K562 (cell line): ENCODE measurements around the gene KSR2. TPM values are rescaled to one million over a fixed set of nuclear protein-coding genes. Genes with fewer than 3 reads are reported as not detected.

Experiments used
- ATAC-seq: fragments of 200-7000 bp; cut with Tn5 transposase; 3 replicates; pipeline ENCODE4 v1.9.1; 2020; ENCODE audit warnings: moderate library complexity
- BruUV-seq: library from RNA; stranded (reverse); fragments of 400-500 nt; replicated peaks from 2 replicates; lab custom pipeline; 2021; lab: Mats Ljungman, UMichigan
- CTCF ChIA-PET: fragments of 300-600 bp; formaldehyde crosslinking; extraction: SDS; loops from one replicate; lab custom pipeline; 2021; ENCODE audit warnings: low intra/inter-chr PET ratio; lab: Yijun Ruan, JAX
- POLR2A ChIA-PET: fragments of 300-600, 350-650 bp; sonication (Branson Sonifier 250); formaldehyde crosslinking; extraction: SDS; loops from one replicate; lab custom pipeline; 2021; ENCODE audit warnings: antibody characterized with exemption, inconsistent platforms; lab: Yijun Ruan, JAX
- DNase-seq, 4 experiments: peaks; one replicate each; pipeline versions ENCODE4 v3.0.0 to v3.0.0-alpha.2; 2011 to 2018; ENCODE audit warnings: low spot score in 3 of 4, mixed read lengths in 3 of 4; ENCODE audit errors: extremely low read depth in 1 of 4
- FAIRE-seq: peaks from 2 replicates; lab custom pipeline; 2011; peaks lifted over from hg19 to GRCh38; lab: Jason Lieb, UNC
- H2AFZ ChIP-seq: 2 replicates; pipeline ENCODE4 v1.6.0; 2011; ENCODE audit warnings: low read depth, low read length, control low read depth, inconsistent platforms
- H3K27ac ChIP-seq: fragments of 200-600 bp; 3 replicates; pipeline ENCODE4 v1.8.0; 2011; ENCODE audit warnings: low read depth, mild to moderate bottlenecking, control low read depth, inconsistent platforms, low read length, moderate library complexity, mixed read lengths; ENCODE audit errors: extremely low read depth
- H3K27me3 ChIP-seq, 2 experiments: fragments of 300-600 bp in 1 of 2; 2 replicates in 1 of 2; 3 replicates in 1 of 2; pipeline versions ENCODE4 v1.6.0 to v1.8.0; 2011; ENCODE audit warnings: inconsistent platforms in 2 of 2, low read length in 2 of 2, mild to moderate bottlenecking in 1 of 2, mixed read lengths in 1 of 2, moderate library complexity in 1 of 2; ENCODE audit not compliant: control insufficient read depth in 2 of 2, insufficient read depth in 2 of 2
- H3K36me3 ChIP-seq: fragments of 300-600 bp; 3 replicates; pipeline ENCODE4 v1.8.0; 2011; ENCODE audit warnings: mild to moderate bottlenecking, low read length, inconsistent platforms; ENCODE audit not compliant: control insufficient read depth, insufficient read depth
- H3K4me1 ChIP-seq, 2 experiments: fragments of 200-600 bp in 1 of 2; replicated peaks in 1 of 2; 2 replicates in 1 of 2; 3 replicates in 1 of 2; pipeline versions ENCODE4 v1.5.1 to v1.8.0; 2011; ENCODE audit warnings: inconsistent platforms in 2 of 2, low read length in 2 of 2, mild to moderate bottlenecking in 1 of 2, mixed read lengths in 1 of 2, moderate library complexity in 1 of 2; ENCODE audit not compliant: control insufficient read depth in 2 of 2, insufficient read depth in 2 of 2
- H3K4me2 ChIP-seq: 2 replicates; pipeline ENCODE4 v1.6.1; 2011; ENCODE audit warnings: low read length, control low read depth, inconsistent platforms, mixed read lengths; ENCODE audit not compliant: insufficient read depth
- H3K4me3 ChIP-seq: fragments of 200-600 bp; sonication (generic), shearing (Covaris generic); 2 replicates; pipeline ENCODE4 v1.5.1; 2016; ENCODE audit warnings: control low read depth, inconsistent platforms
- H3K79me2 ChIP-seq: fragments of 200-600 bp; 3 replicates; pipeline ENCODE4 v1.8.0; 2011; ENCODE audit warnings: low read length, inconsistent platforms; ENCODE audit not compliant: control insufficient read depth, insufficient read depth
- H3K9ac ChIP-seq, 2 experiments: 2 replicates each; pipeline versions ENCODE4 v1.6.0 to v1.6.1; 2011; ENCODE audit warnings: low read depth in 2 of 2, low read length in 2 of 2, control low read depth in 1 of 2, inconsistent platforms in 1 of 2, mild to moderate bottlenecking in 1 of 2, mixed read lengths in 1 of 2; ENCODE audit not compliant: insufficient read depth in 1 of 2
- H3K9me1 ChIP-seq: one replicate; pipeline ENCODE4 v1.6.0; 2011; ENCODE audit warnings: inconsistent platforms, mild to moderate bottlenecking, low read length, moderate library complexity; ENCODE audit not compliant: control insufficient read depth, insufficient read depth
- H3K9me3 ChIP-seq: replicated peaks from 2 replicates; pipeline ENCODE4 v1.5.1; 2011; ENCODE audit warnings: low read depth, low read length, inconsistent platforms; ENCODE audit not compliant: control insufficient read depth, insufficient read depth
- H4K20me1 ChIP-seq: replicated peaks from 2 replicates; pipeline ENCODE4 v1.6.1; 2011; ENCODE audit warnings: low read length, inconsistent platforms, mixed read lengths; ENCODE audit not compliant: control insufficient read depth, insufficient read depth
- ATF7 ChIP-seq: fragments of 450-650 bp; IDR thresholded peaks from 2 replicates; pipeline ENCODE4 v1.7.1; 2014; ENCODE audit warnings: mild to moderate bottlenecking, moderate library complexity
- WGBS: fragments of 100-300 bp; shearing (Covaris generic); methylation state at CpG from one replicate; pipeline ENCODE4 v1.1.6; 2016; ENCODE audit warnings: low coverage, mixed read lengths; ENCODE audit not compliant: insufficient coverage; ENCODE audit errors: missing lambda C conversion rate; 5-methylcytosine and 5-hydroxymethylcytosine counted together
- in situ Hi-C: fragments of 300-500 bp; cut with MboI; formaldehyde crosslinking; loops from 4 replicates; pipeline ENCODE4 v1.15.0; 2018; ENCODE audit warnings: inconsistent platforms, mixed read lengths
- intact Hi-C: fragments of 100-400 bp; cut with micrococcal nuclease; formaldehyde crosslinking; loops from 2 replicates; pipeline ENCODE4 v1.14.2; 2022
- polyA plus RNA-seq, 8 experiments: library from polyadenylated mRNA; depleted of rRNA in 4 of 8; stranded (reverse) in 5 of 8; unstranded in 3 of 8; fragments of >200 nt; fragmentation: Nextera tagmentation in 2 of 8; fragmentation: Illumina TruSeq in 1 of 8; extraction: Ambion mirVana in 2 of 8; extraction: Trizol in 1 of 8; gene quantifications; 2 replicates each; pipeline versions ENCODE4 v1.2.1 to v1.2.3, GENCODE V29; 2011 to 2014; ENCODE audit warnings: inconsistent platforms in 1 of 8, missing spikeins in 1 of 8
- total RNA-seq, 7 experiments: library from RNA; depleted of rRNA in 6 of 7; stranded (reverse); fragments of >200 nt in 6 of 7; fragmentation: Illumina TruSeq in 2 of 7; extraction: Trizol in 2 of 7; gene quantifications; 2 replicates each; pipeline versions ENCODE4 v1.2.1 to v1.2.3, GENCODE V29; 2011 to 2021; ENCODE audit warnings: low replicate concordance in 1 of 7
- TF ChIP-seq, protein P1 (sequence below), 2 experiments: fragments of 450-650 bp in 1 of 2; sonication (generic) in 1 of 2; formaldehyde crosslinking in 1 of 2; IDR thresholded peaks in 1 of 2; conservative IDR thresholded peaks in 1 of 2; 2 replicates each; pipeline versions ENCODE4 v1.6.1 to v1.8.1; 2016 to 2023; ENCODE audit warnings: mild to moderate bottlenecking in 2 of 2, moderate library complexity in 2 of 2, inconsistent platforms in 1 of 2, missing genetic modification reagents in 1 of 2
- TF ChIP-seq, protein P2 (sequence below): fragments of 250-450 bp; sonication (Bioruptor Pico); IDR thresholded peaks from 2 replicates; pipeline ENCODE4 v1.5.0; 2021

Gene KSR2
- total and polyA plus RNA-seq, 9 of the 15 experiments (the other 6 are each of a cell fraction or from before 2014, with no cell fraction given): not detected

DNA sequence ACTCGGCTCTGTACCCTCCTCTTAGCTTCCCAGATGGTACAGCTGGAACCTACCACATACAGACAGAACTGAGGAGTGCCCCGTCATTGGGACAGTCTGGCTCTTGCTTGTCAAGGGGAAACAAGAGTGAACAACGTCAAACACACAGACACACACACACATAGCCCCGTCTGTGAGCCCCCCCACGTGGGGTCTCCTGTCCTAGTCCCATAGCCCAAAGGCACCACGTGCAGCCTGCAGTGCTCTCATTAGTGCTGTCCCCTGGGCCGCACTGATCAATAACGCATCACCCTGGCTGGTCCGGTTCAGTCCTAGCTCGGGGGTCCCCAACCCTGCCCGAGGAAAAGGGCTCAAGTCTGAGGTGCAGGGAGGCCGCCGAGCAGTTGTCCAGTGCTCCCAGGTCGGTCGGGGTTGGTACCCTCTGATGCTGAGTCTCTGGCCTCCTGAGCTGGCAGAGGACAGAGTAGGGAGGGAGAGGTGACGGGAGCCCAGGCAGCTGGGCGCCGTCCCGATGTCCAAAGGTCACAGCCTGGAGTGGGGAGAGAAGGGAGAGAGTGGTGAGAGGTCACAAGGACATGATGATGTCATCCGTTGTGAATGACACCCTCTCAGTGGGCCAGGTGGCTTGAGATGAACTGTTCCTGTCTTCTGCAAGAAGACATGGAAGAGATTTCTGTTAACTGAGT, 502.0 kb downstream of the KSR2 start:
- H3K4me1 ChIP-seq: peaks cover 2 to 3% of the 10 kb centered on the region in 2 experiments; a peak in 1 of 5 replicates
- FAIRE-seq (peak; percentile 6), DNase-seq (no peak), ATAC-seq (no peak)
- no peaks in the 10 kb centered on the region for H3K79me2 ChIP-seq
- no peak overlapping the region for H3K4me3 ChIP-seq
- POLR2A ChIA-PET: no interaction called here
- no peak overlapping the region for H3K9ac ChIP-seq
- no peaks in the 10 kb centered on the region for H3K36me3 ChIP-seq
- BruUV-seq: no TSS peak
- H4K20me1 ChIP-seq: no peaks in the 10 kb centered on the region
- intact Hi-C loops (no loop called here), in situ Hi-C loops (no loop called here)
- H3K27me3 ChIP-seq: peaks cover 0 to 23% of the 10 kb centered on the region in 2 experiments; a peak in 2 of 5 replicates
- no peak overlapping the region for H3K4me2 ChIP-seq
- no peak overlapping the region for H2AFZ ChIP-seq
- H3K27ac ChIP-seq: no peak overlapping the region
- TF ChIP-seq, protein P1, sequence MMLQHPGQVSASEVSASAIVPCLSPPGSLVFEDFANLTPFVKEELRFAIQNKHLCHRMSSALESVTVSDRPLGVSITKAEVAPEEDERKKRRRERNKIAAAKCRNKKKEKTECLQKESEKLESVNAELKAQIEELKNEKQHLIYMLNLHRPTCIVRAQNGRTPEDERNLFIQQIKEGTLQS (IDR thresholded peaks at IDR 0.05): peak; percentile 68
- TF ChIP-seq, protein P1 (CRISPR knock-in tag; conservative IDR thresholded peaks at IDR 0.05): no peak
- 0 out of 2 replicates have a peak, but pooled peaks have one; percentile 39 for TF ChIP-seq ATF7
- TF ChIP-seq, protein P2, sequence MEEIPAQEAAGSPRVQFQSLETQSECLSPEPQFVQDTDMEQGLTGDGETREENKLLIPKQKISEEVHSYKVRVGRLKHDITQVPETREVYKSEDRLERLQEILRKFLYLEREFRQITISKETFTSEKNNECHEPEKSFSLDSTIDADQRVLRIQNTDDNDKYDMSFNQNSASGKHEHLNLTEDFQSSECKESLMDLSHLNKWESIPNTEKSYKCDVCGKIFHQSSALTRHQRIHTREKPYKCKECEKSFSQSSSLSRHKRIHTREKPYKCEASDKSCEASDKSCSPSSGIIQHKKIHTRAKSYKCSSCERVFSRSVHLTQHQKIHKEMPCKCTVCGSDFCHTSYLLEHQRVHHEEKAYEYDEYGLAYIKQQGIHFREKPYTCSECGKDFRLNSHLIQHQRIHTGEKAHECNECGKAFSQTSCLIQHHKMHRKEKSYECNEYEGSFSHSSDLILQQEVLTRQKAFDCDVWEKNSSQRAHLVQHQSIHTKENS (CRISPR knock-in tag): no peak
- 1% methylated on average over 16 of the region's 20 CpGs for WGBS
- CTCF ChIA-PET: no interaction called here
- 0 out of 2 replicates have a peak, but pooled peaks cover 2% of the 10 kb centered on the region for H3K9me3 ChIP-seq
- H3K9me1 ChIP-seq: no peaks in the 10 kb centered on the region
